Measurements from ENCODE around the gene ATP6V0A4.

DNA sequence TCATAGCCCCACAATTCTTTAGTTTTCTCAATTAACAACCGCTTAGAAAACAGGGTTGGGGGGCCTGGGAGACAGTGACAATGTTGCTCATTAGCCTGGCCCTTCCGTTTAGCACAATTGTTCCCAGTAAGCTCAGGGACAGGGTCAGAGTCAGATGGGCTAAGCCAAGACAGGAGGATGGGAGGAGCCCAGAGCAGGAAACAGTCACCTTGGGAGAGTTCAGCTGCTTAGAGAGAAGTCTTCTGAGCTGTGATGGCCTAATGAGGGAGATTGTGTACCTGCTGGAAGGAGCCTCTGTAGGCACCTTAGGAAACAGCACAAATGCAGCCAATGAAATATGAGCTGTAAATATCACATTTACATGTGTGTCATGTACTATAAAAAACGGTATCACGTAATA, 132.7 kb downstream of the ATP6V0A4 start:
- TF ChIP-seq, protein P1, sequence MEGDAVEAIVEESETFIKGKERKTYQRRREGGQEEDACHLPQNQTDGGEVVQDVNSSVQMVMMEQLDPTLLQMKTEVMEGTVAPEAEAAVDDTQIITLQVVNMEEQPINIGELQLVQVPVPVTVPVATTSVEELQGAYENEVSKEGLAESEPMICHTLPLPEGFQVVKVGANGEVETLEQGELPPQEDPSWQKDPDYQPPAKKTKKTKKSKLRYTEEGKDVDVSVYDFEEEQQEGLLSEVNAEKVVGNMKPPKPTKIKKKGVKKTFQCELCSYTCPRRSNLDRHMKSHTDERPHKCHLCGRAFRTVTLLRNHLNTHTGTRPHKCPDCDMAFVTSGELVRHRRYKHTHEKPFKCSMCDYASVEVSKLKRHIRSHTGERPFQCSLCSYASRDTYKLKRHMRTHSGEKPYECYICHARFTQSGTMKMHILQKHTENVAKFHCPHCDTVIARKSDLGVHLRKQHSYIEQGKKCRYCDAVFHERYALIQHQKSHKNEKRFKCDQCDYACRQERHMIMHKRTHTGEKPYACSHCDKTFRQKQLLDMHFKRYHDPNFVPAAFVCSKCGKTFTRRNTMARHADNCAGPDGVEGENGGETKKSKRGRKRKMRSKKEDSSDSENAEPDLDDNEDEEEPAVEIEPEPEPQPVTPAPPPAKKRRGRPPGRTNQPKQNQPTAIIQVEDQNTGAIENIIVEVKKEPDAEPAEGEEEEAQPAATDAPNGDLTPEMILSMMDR (IDR thresholded peaks at IDR 0.05) = no peak
- no peak for TF ChIP-seq EP300 (IDR thresholded peaks at IDR 0.05; ENCODE audit: low read depth)
- peak in 1 of 3 donors; percentile 28 for TF ChIP-seq POLR2AphosphoS5 (IDR thresholded peaks at IDR 0.05)
